ENCODE results near the gene HOMER2.

The HOMER2 gene

GRCh38 chr15:82968066-82968465 lies 15.5 kb upstream of the HOMER2 start:
- H3K4me3 ChIP-seq (ENCODE audit: control insufficient read depth, low read depth, low read length), result no peak overlapping the region
- peak; percentile 45 for DNase-seq (ENCODE audit: low read depth)
- TF ChIP-seq, protein P1, sequence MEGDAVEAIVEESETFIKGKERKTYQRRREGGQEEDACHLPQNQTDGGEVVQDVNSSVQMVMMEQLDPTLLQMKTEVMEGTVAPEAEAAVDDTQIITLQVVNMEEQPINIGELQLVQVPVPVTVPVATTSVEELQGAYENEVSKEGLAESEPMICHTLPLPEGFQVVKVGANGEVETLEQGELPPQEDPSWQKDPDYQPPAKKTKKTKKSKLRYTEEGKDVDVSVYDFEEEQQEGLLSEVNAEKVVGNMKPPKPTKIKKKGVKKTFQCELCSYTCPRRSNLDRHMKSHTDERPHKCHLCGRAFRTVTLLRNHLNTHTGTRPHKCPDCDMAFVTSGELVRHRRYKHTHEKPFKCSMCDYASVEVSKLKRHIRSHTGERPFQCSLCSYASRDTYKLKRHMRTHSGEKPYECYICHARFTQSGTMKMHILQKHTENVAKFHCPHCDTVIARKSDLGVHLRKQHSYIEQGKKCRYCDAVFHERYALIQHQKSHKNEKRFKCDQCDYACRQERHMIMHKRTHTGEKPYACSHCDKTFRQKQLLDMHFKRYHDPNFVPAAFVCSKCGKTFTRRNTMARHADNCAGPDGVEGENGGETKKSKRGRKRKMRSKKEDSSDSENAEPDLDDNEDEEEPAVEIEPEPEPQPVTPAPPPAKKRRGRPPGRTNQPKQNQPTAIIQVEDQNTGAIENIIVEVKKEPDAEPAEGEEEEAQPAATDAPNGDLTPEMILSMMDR (conservative IDR thresholded peaks at IDR 0.05; ENCODE audit: control insufficient read depth, insufficient read depth, low read depth, low read length), result no peak

DNA sequence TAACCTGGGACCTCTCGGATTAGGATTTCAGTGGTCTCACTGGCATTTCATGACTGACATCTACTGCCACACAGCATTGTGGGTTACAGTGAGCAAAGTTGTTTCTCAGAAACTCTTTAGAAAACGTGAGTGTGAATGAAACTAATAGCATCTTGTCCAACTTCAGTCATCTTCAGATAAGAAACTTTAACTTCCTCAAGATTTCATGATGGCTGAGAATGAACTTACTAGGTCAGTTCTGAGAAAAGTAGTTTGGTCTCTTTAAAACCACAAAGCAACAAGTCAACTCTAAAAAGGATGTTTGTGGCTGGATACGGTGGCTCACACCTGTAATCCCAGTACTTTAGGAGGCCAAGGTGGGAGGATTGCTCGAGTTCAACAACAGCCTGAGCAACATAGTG lies 14.2 kb upstream of the HOMER2 start:
- H3K4me3 ChIP-seq (ENCODE audit: control insufficient read depth, low read depth, low read length), result no peak overlapping the region
- no peak for DNase-seq (ENCODE audit: low read depth)
- TF ChIP-seq, protein P1 (conservative IDR thresholded peaks at IDR 0.05; ENCODE audit: control insufficient read depth, insufficient read depth, low read depth, low read length), result no peak

DNA sequence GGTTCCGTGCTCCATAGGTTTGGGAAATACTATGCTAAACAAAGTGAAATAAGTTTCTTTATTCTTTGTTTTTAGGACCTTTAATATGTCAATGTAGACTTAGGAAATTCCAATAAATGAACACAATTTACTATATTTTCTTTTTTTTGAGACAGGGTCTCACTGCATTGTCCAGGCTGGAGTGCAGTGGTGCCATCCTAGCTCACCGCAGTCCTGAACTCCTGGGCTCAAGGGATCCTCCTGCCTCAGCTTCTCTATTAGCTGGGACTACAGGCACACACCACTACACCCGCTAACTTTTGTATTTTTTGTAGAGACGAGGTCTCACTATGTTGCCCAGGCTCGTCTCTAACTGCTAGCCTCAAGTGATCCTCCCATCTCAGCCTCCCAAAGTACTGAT lies 12.4 kb upstream of the HOMER2 start:
- H3K4me3 ChIP-seq (ENCODE audit: control insufficient read depth, low read depth, low read length), result no peak overlapping the region
- no peak for DNase-seq (ENCODE audit: low read depth)
- TF ChIP-seq, protein P1 (conservative IDR thresholded peaks at IDR 0.05; ENCODE audit: control insufficient read depth, insufficient read depth, low read depth, low read length), result no peak

DNA sequence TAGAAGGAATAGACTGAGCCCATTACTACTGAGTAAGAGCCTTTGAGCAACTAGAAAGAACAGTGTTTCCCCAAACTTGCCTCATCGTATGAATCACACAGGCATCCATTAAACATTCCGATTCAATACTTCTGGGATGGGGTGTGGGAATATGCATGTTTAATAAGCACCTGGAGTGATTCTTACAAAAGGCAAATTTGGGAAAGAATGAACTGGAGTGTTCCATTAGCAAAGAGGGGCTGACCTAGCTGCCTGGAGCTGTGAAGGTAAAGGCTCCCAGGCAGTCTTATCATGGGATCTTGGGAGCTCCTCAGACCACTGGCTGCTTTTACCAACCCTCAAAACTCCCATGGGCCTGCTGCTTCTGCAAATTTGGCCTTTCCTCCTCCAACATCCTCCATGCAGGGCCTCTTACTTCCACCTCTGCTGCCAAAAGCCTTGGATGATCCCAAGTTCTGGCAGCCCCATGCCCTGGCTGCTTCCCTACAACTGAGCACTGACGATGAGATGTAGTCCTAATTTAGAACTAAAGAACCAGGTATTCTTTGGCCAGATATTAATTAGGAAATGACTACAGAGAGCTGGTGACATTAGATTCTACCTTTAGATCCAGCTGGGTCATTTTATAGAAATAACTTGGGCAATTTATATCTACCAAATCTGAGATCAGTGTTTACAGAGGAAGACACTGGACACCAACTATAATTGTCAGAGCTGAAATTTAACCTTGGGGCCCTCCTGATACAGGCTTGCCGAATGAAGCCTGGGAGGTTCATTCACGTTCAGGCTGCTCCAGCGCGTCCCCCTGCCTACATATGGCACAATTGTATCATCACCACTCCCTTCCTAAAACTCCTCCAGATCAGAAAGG lies 11.2 kb upstream of the HOMER2 start:
- TF ChIP-seq, protein P1 (conservative IDR thresholded peaks at IDR 0.05; ENCODE audit: control insufficient read depth, insufficient read depth, low read depth, low read length), result no peak
- peak; percentile 35 for DNase-seq (ENCODE audit: low read depth)
- no peak overlapping the region for H3K4me3 ChIP-seq (ENCODE audit: control insufficient read depth, low read depth, low read length)

DNA sequence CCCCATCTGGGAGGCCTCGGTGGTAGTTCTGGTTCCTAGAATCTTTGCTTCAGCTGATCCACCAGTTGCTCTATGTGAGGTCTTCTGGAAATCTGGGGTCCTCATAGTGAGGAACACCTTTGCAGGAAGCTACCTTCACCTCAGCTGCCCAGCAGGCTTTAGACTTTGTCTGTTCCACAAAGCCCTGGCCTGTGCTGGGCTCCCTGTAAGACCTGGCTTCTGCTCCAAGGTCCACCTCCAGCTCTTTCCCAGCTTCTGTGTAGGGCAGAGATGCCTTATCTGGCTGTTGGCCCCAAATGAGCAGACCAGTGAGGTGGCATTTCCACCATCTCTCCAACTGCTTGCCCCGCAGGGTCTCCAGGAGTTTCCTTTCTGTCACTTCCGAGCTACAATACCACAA lies 8.2 kb upstream of the HOMER2 start:
- DNase-seq (ENCODE audit: low read depth), result no peak
- H3K4me3 ChIP-seq (ENCODE audit: control insufficient read depth, low read depth, low read length), result no peak overlapping the region
- TF ChIP-seq, protein P1 (conservative IDR thresholded peaks at IDR 0.05; ENCODE audit: control insufficient read depth, insufficient read depth, low read depth, low read length), result no peak

DNA sequence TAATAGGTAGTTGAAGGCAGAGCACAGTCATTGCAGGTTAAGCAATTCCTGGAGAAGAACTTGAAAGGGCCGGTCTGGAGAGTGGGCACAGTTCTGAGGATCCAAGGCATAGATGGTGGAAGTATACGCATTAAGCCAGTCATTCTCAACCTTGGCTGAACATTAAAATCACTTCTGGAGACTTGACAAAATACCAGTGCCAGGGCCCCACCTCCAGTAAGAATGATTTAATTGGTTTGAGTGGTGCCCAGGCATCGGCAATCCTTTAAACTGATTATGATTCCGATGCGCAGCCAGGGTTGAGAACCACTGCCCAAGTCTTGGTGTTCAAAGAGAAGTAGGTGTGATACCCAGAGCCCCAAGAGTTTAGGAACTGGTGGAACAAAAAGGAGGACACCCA lies 6.9 kb upstream of the HOMER2 start:
- TF ChIP-seq, protein P1 (conservative IDR thresholded peaks at IDR 0.05; ENCODE audit: control insufficient read depth, insufficient read depth, low read depth, low read length), result no peak
- DNase-seq (ENCODE audit: low read depth), result no peak
- H3K4me3 ChIP-seq (ENCODE audit: control insufficient read depth, low read depth, low read length), result no peak overlapping the region

Data from fibroblast of mammary gland (primary cell).